GM19372 (cell line): ENCODE results near the gene TBL1X.
"Not testable (repeated sequence)": the region's sequence is repeated elsewhere in the genome, so short reads cannot be mapped to it uniquely, and the experiment has no call there.

Experiments
- ATAC-seq: cut with Tn5 transposase; IDR thresholded peaks from one replicate; pipeline ENCODE4 v1.9.1; 2021; ENCODE audit warnings: mild to moderate bottlenecking, low read depth, moderate library complexity; ENCODE audit not compliant: unreplicated experiment

TBL1X gene

DNA sequence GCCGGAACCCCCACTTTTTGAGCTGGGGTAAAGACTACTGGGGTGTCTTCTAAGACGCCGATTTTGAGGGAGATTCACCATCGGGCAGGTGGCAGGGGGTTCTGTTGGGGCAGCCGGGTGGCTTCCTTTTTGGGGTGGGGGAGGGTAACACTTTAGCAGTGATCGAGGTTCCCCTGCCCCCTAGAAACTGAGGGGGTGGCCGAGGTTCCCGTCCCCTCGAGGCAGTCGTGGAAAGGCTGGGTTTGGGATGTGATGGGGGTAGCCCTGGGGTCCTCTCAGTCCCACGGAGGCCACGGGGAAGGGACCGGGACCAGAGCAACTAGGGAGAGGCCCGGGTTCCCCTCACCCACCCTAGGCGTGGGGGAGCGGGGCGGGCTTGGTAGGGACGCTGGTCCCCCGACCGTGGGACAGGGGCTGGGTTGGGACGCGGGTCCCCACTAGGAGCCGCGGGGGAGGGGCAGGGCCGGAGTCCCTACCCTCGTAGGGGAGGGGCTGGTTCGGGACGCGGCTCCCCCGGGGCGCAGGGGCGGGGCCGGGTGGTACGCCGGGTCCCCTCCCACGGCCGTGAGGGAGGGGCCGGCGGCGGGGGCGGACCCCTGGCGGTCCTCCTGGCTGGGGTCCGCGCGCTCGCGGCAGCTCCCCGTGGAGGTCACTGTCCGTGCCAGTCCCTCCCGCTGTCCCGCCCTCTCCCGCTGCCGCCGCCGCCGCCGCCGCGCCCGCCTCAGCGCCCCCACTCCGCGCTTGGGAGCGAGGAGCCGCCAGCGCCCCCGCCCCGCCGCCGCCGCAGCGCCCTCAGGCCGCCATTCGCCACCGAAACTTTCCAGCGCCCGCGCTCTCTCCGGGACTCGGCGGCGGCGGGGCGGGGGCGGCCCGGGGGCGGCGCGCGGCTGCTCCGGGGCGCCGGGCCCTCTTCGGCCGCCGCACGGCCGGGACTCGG is at the start of gene TBL1X:
Gene TBL1X (plus strand): TSS at position 624 of the 937 bp plus-strand sequence. CDS start 188,529 bp downstream, outside the sequence.
- peak; percentile 40 for ATAC-seq

DNA sequence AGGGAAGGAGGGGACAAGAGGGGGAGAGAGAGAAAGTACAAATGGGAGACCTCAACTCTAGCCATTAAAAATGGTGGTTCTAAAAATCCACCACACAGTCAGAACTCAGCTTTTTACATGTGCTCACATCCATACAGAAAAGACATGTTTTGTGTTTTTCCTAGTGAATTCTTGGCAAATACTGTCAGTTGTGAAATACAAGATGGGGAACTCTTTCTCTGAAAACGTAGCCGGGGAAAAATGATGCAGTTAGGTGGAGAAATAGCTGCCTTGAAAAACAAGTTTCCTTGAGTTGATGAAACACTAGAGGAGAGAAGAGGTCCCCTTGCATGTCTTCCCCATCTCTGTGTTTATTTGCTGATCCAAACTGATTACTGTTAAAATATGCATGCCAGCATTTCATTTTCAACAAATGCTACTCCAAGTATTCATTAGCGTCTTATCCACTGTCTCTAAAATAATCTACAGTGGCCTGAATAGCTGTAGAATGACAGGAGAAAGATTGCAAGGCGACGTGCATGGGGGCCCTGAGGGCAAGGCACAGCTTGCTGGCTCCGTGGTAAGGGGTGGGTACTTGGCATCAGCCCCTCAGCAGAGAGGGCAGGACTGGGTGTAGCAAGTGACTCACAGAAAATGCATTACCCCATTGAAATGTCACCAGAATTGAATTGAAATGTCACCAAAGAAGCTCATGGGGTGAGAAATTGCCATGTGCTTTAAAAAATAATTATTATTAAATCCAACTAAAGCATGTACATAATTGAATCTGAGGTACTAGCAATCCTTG is 48.1 kb upstream of the TBL1X start:
- ATAC-seq: no peak

DNA sequence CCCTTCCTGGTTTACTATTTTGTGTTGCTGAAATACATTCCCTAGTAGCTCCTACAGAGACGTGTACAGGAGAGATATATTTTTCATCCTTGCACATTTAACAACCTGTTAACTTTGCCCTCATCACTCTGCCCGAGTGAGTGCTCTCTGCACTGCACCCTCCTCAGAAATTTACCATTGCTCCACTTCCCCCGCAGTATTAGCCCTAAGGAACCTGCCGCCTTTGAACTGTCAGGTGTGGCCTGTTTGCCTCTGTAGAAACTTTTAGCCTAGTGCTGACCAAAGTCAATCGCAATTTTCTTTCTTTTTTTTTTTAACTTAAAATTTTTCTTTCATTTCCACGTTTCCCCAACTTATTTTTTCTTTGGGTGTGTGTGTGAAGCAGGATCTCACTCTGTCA is 46.6 kb upstream of the TBL1X start:
- ATAC-seq: no peak

DNA sequence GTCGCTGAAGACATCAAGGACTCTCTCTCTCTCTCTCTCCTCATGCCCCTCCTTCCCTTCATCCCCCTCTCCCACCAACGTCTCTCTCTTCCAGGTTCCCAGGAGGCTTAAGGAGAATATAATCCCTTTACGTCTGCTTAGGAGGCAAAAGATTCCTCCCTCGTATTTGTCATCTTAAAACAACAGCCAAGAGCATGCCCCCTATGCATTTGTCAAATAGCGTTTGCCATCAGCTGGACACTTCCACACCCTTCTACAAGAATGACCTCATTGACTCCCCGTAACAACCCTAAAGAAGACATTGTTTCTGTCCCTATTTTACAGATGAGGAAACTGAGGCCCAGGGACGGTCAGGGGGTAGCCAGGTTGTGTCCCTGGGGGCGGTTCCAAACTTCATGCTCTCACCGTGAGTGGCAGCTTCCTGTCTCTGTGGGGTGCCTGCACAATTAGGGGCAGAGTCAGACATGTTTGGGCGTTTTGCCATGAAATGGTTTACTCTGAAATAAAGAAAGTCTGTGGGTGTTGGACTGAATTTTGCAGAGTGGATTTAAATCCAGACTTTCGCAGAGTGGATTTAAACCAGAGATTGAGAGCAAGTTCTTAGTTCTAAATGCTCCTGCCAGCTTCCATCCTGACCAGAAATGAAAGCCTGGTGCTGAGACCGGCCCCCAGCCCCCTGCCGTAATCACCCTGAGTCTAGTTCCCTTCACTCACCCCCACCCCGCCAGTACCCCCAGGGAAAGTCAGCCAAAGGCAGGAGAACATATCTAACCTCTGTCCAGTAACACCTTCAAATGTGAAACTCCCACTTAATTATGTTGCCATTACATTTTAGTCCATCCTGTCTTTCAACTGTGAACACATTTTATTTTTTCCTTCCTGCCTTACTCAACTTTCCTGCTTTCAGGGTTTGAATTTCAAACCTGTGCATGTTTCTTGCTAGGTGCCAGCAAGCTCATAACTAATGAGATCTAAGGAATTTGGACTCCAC is 44.3 kb upstream of the TBL1X start:
- ATAC-seq: no peak

DNA sequence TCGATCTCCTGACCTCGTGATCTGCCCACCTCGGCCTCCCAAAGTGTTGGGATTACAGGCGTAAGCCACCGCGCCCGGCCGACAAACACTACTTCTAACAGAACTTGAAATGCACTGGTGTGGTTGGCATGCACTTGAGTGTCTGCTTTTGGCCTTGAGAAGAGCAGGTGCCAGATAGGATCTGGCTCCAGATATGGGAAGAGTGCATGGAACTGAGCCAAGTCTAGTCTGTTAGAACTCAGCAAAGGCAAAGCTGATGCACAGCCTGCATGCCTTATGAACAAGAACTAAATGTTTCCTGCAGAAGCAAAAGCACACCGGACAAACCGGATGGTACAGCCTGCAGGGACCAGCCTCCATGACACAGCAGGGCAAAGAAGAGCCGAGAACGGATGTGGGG is 35.1 kb upstream of the TBL1X start:
- no peak for ATAC-seq

DNA sequence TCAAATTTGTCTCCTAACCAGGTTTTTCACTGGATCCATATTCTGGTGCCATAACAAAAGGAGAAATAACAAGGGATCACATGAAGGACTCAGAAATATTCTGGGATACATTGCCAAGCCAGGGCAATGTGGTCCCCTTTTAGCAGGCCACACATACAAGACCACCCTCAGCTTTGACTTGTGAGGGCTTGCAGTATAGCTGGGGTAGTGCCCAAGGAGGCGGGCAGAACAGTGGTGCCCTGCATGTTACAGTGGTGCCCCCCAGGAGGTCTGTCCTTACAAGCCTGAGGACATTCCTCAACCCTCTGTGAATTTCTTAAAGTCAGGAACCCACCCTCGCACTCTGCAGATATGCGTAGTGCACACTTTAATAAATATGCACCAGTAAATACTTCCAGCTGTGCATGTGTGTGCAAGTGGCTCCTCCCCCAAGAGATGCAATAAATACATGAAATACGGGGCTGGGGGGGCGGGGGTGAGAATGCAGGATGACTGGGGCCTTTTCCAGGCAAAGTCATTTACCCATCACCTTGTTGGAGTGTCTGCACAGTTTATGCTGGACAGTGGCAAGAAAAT is 34.4 kb upstream of the TBL1X start:
- no peak for ATAC-seq

DNA sequence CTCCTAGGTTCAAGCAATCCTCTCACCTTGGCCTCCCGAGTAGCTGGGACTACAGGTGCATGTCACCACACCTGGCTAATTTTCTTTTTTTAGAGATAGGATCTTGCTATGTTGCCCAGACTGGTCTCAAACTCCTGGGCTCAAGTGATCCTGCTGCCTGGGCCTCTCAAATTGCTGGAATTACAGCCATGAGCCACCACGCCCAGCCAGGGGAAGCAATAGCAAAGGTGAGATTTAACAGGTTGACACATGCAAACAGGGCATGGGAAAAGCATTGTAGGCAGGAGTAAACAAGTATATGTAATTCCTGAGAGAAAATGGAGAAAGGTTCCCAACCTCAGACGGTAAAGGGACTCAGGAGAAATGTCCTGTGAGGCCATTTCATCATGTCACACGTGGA is 33.6 kb upstream of the TBL1X start:
- ATAC-seq: no peak

DNA sequence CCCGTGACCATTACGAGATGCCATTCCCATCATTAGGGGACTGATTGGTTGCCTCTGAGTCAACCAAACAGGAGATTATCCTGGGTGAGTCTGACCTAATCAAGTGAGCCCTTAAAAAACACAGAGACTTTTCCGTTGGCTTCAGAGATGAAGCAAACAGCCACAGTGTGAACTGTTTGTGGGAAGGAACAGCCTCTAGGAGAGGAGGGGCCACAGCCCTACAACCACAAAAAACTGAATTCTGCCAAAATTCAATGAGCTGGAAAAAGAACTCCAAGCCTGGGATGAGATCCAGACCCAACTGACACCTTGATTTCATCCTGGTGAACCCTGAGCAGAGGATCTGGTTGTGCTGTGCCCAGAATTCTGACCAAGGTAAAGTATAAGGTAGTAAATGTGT is 31.3 kb upstream of the TBL1X start:
- no peak for ATAC-seq

DNA sequence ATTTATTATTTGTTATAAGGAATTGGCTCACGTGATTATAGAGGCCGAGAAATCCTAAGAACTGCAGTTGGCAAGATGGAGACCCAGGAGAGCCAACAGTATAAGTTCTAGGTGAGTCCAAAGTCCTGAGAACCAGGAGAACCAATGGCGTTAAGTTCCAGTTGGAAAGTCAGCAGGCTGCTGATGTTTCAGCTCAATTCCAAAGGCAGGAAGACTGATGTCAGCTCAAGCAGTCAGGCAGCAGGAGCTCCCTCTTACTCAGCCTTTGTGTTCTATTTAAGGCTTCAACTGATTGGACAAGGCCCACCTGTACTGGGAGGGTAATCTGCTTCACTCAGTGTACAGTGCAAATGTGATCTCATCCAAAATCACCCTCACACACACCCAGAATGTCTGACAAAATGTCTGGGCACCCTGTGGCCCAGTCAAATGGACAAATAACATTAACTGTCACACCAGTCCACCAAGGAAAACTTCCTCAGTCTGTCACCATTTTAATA is 30.8 kb upstream of the TBL1X start:
- no peak for ATAC-seq

DNA sequence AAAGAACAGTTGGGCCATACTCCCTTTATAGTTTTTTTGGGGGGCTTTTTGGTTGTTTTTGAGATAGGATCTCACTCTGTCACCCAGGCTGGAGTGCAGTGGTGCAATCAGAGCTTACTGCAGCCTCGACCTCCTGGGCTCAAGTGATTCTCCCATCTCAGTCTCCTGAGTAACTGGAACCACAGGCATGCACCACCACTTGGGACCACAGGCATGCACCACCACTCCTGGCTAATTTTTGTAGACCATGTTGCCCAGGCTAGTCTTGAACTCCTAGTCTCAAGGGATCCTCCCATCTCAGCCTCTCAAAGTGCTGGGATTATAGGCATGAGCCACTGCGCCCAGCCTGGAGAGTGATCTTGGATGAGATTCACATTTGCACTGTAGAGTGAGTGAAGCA is 29.8 kb upstream of the TBL1X start:
- not testable (repeated sequence) for ATAC-seq

DNA sequence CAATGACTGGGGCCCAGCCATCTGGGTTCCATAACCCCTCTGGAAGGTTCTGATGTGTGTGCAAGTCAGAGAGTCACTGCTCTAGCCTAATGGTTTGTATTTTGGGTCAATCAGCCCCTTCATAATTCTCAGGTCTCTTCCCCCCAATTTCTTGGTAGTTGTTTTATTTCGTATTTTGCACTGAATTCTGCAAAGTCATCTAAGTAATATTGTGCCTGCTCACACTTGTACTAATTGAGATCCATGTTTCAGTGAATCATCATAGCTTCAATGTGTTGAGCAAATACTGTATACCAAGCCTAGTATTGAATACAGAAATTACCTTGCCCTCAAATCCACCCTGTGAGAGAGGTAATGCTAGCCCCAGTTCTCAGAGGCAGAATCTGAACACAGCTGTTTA is 28.0 kb upstream of the TBL1X start:
- no peak for ATAC-seq

DNA sequence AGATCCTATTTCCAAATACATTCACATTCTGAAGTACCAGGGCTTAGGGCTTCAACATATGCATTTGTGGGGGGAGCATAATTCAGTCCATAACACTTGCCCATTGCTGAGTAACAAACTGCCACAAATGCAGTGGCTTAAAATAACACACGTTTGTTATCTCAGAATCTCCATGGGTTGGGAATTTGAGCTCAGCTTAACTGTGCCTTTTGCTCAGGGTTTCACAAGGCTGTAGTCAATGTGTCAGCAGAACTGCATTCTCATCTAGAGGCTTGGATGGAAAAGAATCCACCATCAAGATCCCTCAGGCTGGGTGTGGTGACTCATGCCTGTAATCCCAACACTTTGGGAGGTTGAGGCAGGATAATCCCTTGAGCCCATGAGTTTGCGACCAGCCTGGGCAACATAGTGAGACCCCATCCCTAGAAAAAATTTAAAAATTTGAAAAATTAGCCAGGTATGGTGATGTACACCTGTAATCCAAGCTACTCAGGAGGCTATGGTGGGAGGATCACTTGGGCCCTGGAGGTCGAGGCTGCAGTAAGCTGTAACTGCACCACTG is 25.8 kb upstream of the TBL1X start:
- no peak for ATAC-seq

DNA sequence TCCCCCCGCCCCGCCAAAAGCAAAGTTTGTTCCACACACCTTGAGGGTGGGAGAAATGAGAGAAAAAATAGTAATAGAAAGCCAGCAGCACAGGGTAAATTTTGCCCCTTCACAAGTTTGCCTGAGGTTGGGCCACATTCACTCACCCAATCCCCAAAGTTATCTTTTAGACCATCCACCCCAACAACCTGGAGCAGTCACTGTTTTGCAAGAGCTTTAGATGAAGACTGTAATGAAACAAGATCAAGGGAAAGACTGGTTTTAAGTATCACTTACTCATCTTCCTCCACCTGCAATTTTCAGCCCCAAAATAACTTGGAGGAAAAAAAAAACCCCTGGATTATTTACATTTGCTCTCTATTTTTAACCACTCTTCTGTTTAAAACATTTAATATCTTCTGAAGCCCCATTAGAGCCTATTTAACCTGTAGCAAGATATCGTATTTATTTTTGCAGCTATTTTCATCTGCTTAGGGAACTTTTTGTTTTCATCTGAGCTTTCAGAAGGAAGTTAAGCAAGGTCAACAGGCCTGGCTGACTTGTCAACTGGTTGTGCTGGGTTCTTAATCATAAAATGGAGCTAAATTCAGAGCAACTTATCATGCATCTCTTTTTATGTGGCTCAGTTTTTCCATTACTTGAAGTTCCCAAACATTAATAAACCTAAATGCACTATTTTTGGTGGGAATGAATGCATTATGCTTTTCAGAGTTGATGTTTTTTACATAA is 24.6 kb upstream of the TBL1X start:
- ATAC-seq: no peak

DNA sequence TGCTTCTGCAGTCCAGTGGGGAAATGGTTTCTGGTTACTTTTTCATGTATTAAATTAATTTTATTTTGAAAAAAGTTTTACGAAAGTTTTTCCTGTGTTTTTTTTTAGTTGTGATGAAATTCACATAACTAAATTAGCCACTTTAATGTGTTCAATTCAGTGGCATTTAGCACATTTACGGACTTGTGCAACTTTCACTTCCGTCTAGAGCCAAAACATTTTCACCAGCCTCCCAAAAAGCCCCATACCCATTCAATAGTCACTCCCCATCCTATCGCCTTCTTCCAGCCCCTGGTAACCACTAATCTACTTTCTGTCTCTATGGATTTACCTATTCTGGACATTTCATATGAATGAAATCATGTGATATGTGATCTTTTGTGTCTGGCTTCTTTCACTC is 22.8 kb upstream of the TBL1X start:
- ATAC-seq: no peak

DNA sequence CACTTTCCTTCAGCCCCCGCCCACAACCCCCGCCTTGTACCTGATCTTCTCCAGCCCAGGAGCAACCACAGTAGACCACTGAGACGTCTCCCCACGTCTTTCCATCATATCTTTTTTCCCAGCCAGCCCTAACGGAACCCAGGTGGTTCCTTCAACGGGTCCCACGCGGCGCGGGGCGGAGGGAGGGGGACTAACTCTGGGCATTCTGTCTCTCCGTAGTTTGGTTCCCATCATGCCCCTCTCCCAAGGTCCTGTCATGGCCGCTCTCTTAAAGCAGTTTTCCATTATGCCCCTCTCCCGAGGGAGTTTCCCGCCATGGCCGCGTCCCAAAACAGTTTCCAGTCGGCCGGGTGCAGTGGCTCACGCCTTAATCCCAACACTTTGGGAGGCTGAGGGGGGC is 21.5 kb upstream of the TBL1X start:
- no peak for ATAC-seq

DNA sequence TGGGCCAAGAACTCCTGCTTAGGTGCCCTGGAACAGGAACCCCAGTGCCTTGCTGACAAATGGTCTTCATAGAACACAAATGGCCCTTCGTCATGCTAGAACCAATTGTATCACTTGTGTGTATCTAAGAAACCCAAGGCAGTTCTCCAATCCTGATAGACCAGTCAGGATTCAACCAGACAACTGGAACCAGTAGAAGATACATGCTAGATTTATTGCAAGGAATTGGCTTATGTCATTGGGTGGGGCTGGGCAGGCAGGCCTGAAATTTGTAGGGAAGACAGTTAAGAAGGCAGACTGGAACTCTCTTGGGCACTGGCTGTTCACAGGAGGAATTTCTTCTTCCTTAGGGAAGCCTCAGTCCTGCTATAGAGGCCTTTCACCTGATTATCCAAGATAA is 17.0 kb upstream of the TBL1X start:
- ATAC-seq: no peak

DNA sequence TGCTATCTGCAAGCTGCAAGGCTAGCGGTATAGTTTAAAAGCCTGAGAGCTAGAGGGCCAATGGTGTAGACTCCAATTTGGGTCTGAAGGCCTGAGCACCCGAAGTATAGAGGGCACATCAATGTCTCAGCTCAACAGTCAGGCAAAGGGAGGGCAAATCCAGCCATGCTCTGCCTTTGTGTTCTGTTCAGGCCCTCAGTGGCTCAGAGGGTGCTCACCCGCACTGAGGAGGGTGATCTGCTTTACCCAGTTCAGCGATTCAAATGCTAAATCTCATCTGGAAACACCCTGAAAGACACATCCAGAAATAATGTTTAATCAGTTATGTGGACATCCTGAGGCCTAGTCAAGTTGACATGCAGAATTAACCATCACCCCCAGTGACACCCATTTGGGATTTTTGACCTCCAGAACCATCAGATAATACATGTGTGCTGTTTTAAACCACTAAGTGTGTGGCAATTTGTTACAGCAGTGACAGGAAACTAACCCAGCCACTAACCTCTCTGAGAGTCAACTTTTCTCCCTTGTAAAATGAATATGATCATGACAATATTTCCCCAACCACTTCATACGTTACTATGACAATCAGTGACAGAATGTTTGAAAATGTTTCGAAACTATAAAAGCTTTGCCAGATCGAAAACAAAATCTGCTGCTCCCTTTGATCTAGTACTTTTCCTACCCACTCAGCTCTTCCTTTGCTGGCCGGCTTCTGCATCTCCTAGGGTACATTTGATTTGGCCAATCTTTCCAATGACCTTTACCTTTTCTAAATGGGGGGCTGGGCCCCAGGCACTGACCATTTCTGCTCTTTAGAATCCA is 8.4 kb upstream of the TBL1X start:
- no peak for ATAC-seq

DNA sequence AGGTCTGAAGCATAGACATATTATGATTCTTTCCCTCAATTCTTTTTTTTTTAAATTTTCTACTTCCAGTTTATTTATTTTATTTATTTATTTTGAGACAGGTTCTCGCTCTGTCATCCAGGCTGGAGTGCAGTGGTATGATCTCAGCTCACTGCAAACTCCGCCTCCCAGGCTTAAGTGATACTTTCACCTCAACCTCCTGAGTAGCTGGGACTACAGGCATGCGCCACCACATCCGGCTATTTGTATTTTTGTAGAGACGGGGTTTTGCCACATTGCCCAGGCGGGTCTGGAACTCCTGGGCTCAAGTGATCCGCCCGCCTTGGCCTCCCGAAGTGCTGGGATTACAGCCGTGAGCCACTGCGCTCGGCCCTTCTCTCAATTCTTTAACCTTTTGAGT is 6.8 kb upstream of the TBL1X start:
- not testable (repeated sequence) for ATAC-seq
